DOHH2 (cell line): ENCODE results near the gene HAPLN2.
A peak's percentile ranks its signal among the peaks of the same experiment; 100 is the strongest.

Experiments
- H3F3A ChIP-seq: fragments of 200-600 bp; sonication (generic), shearing (Covaris generic); 2 replicates; pipeline ENCODE4 v1.6.0; 2016; ENCODE audit warnings: antibody characterized with exemption, mild to moderate bottlenecking; ENCODE audit not compliant: control insufficient read depth, insufficient read depth
- H3K27ac ChIP-seq: fragments of 200-600 bp; sonication (generic); 2 replicates; pipeline ENCODE4 v1.5.1; 2014; ENCODE audit warnings: low read depth, mild to moderate bottlenecking, low read length, moderate library complexity
- H3K27me3 ChIP-seq: fragments of 200-600 bp; sonication (generic); 2 replicates; pipeline ENCODE4 v1.6.1; 2014; ENCODE audit warnings: mild to moderate bottlenecking, low read length, mixed read lengths; ENCODE audit not compliant: control insufficient read depth
- H3K36me3 ChIP-seq: fragments of 200-600 bp; sonication (generic); 2 replicates; pipeline ENCODE4 v1.6.1; 2014; ENCODE audit warnings: mild to moderate bottlenecking, low read length, moderate library complexity, mixed read lengths; ENCODE audit not compliant: control insufficient read depth
- H3K4me1 ChIP-seq: fragments of 200-600 bp; sonication (generic); 2 replicates; pipeline ENCODE4 v1.6.1; 2014; ENCODE audit warnings: mild to moderate bottlenecking, low read length, mixed read lengths; ENCODE audit not compliant: control insufficient read depth
- H3K4me2 ChIP-seq: fragments of 200-600 bp; sonication (generic); 2 replicates; pipeline ENCODE4 v1.6.0; 2014; ENCODE audit warnings: mild to moderate bottlenecking, low read length, moderate library complexity
- H3K4me3 ChIP-seq: fragments of 200-600 bp; sonication (generic); 2 replicates; pipeline ENCODE4 v1.5.1; 2014; ENCODE audit warnings: mild to moderate bottlenecking, low read length, mixed read lengths
- H3K79me2 ChIP-seq: fragments of 200-600 bp; sonication (generic); 2 replicates; pipeline ENCODE4 v1.6.1; 2014; ENCODE audit warnings: mild to moderate bottlenecking, low read length, mixed read lengths; ENCODE audit not compliant: control insufficient read depth
- H3K9me2 ChIP-seq: fragments of 200-600 bp; sonication (generic); replicated peaks from 2 replicates; pipeline ENCODE4 v1.6.1; 2014; ENCODE audit warnings: mild to moderate bottlenecking, low read length, mixed read lengths; ENCODE audit not compliant: control insufficient read depth
- H3K9me3 ChIP-seq: fragments of 200-600 bp; sonication (generic); 2 replicates; pipeline ENCODE4 v1.6.1; 2014; ENCODE audit warnings: antibody characterized with exemption, low read length, mixed read lengths; ENCODE audit not compliant: control insufficient read depth, insufficient read depth
- H4K20me1 ChIP-seq: fragments of 200-600 bp; sonication (generic); 2 replicates; pipeline ENCODE4 v1.6.0; 2014; ENCODE audit warnings: low read depth, mild to moderate bottlenecking, antibody characterized with exemption, low read length, moderate library complexity; ENCODE audit not compliant: control insufficient read depth, insufficient read depth
- CTCF ChIP-seq: fragments of 200-600 bp; sonication (generic); IDR thresholded peaks from one replicate; pipeline ENCODE4 v1.5.1; 2014; ENCODE audit warnings: antibody characterized with exemption, mild to moderate bottlenecking, low read depth, low read length; ENCODE audit not compliant: poor library complexity, severe bottlenecking
- EZH2phosphoT487 ChIP-seq: fragments of 200-600 bp; sonication (generic); IDR thresholded peaks from 2 replicates; pipeline ENCODE4 v1.6.1; 2017; ENCODE audit warnings: borderline replicate concordance, mild to moderate bottlenecking, antibody characterized with exemption, low read length, moderate library complexity, mixed read lengths

The HAPLN2 gene

GRCh38 chr1:156664046-156664766 lies 45.0 kb downstream of the HAPLN2 start:
- Histone ChIP-seq H3K4me2 (peak overlapping the region; percentile 60), H4K20me1 (0 out of 2 replicates have a peak, but pooled peaks cover 3% of the 10 kb centered on the region), H3K79me2 (no peaks in the 10 kb centered on the region), H3K4me3 (peak overlapping the region; percentile 45), H3K4me1 (peaks cover 61% of the 10 kb centered on the region), H3F3A (peaks cover 4% of the 10 kb centered on the region), H3K9me2 (no peaks in the 10 kb centered on the region), H3K27ac (no peak overlapping the region), H3K27me3 (peaks cover 29% of the 10 kb centered on the region), H3K9me3 (no peaks in the 10 kb centered on the region), H3K36me3 (no peaks in the 10 kb centered on the region)
- no peak for TF ChIP-seq CTCF
- TF ChIP-seq EZH2phosphoT487, result no peak

GRCh38 chr1:156664767-156665411 lies 45.7 kb downstream of the HAPLN2 start:
- Histone ChIP-seq H3K9me3 (no peaks in the 10 kb centered on the region), H3K79me2 (no peaks in the 10 kb centered on the region), H3K9me2 (no peaks in the 10 kb centered on the region), H3K4me2 (peak overlapping the region; percentile 60), H3K36me3 (no peaks in the 10 kb centered on the region), H3K27ac (no peak overlapping the region), H3K4me3 (peak overlapping the region; percentile 45), H3F3A (peaks cover 4% of the 10 kb centered on the region), H4K20me1 (0 out of 2 replicates have a peak, but pooled peaks cover 3% of the 10 kb centered on the region), H3K4me1 (peaks cover 57% of the 10 kb centered on the region), H3K27me3 (peaks cover 36% of the 10 kb centered on the region)
- TF ChIP-seq EZH2phosphoT487, result no peak
- TF ChIP-seq CTCF, result no peak

DNA sequence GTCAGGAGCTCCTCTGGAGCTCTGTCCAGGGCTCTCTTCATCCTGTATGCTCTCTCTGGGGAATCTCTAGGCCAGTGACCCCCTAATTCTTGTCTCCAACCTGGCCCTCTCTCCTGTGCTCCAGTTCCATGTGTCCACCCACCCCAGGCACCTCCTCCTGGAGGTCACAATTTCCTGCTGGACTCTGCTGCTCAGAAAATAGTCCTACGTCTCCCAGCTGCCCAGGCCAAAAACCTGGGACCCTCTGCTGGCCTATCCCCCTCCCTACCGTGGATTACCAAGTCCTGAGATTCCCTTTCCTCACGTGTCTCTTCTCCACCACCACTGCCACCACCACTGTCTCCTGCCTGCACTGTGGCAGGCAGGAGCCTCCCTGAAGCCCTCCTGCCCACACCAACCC lies 46.3 kb downstream of the HAPLN2 start:
- Histone ChIP-seq H3F3A (peaks cover 4% of the 10 kb centered on the region), H3K36me3 (no peaks in the 10 kb centered on the region), H3K9me3 (no peaks in the 10 kb centered on the region), H3K4me3 (no peak overlapping the region), H4K20me1 (0 out of 2 replicates have a peak, but pooled peaks cover 3% of the 10 kb centered on the region), H3K4me2 (no peak overlapping the region), H3K4me1 (peaks cover 52% of the 10 kb centered on the region), H3K79me2 (no peaks in the 10 kb centered on the region), H3K9me2 (no peaks in the 10 kb centered on the region), H3K27me3 (peaks cover 42% of the 10 kb centered on the region), H3K27ac (no peak overlapping the region)
- TF ChIP-seq EZH2phosphoT487 (no peak), CTCF (no peak)
